ENCODE results near the gene SFT2D3. TPM values are rescaled to one million over a fixed set of nuclear protein-coding genes. Genes with fewer than 3 reads are reported as not detected.

The SFT2D3 gene
- total RNA-seq, 1 donor from 2014 or later, result 2.9 TPM

DNA sequence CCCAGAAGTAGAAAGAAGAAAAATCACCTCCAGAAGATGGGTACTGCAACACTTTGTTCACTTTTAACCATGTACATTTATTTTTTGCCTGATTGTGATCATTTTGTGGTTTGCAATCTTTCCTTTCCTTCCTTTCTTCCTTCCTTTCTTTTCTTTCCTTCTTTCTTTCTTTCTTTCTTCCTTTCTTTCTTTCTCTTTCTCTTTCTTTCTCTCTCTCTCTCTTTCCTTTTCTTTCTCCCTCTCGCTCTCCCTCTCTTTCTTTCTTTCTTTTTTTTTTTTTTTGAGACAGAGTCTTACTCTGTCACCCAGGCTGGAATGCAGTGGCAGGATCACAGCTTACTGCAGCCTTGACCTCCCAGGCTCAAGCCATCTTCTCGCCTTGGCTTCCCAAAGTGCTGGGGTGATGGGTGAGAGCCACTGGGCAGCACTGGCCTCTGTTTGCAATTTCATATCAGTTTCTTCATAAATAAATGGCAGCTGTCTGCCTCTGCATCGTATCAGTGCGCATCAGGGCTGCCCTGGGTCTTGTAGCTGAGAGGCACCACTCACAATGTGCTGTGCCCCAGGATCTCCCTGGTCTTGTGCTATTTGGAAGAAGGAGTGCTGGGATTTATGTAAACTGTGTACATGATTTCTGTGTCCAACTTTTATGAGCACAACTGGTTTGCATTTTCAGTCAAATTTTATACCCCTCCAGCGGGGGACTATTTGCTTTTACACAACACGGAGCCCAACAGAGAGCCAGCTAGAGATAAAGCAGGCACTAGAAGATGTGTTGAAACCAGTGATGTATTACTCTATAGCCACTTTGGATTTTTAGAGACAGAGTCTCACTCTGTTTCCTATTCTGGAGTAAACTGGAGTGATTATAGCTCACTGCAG is 19.1 kb upstream of the SFT2D3 start:
- H3K9me3 ChIP-seq (replicated peaks), result no peaks in the 10 kb centered on the region

DNA sequence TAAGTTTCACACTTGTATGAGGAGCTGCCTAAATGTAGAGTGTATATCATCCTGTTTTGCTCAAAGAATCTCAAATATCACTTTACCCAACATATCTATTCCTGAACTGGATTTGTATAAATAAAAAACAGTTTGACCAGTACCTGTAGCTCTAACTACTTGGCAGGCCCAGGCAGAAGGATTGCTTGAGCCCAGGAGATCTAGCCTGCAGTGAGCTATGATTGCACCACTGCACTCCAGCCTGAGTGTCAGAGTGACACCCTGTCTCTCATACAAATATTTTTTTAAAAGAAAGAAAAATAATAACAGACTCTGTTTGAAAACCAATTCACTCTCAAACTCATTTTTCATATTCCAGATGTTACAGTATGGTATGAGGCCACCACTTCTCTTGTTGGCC is 18.2 kb upstream of the SFT2D3 start:
- intact Hi-C loops (cut with micrococcal nuclease), result no loop called here
- H3K9me3 ChIP-seq (replicated peaks), result peaks cover 1% of the 10 kb centered on the region
- H3K4me1 ChIP-seq, result peaks cover 53% of the 10 kb centered on the region

More for the DNA sequence above, 19.1 kb upstream of the SFT2D3 start:
- Histone ChIP-seq H3K36me3 (no peaks in the 10 kb centered on the region), H3K27ac (replicated peaks) (peak overlapping the region; percentile 81), H3K27me3 (ENCODE audit: low read depth) (no peaks in the 10 kb centered on the region), H3K4me1 (peaks cover 62% of the 10 kb centered on the region), H3K4me3 (peak overlapping the region; percentile 66)
- no peak for DNase-seq
- intact Hi-C loops (cut with micrococcal nuclease), result no loop called here
- TF ChIP-seq CTCF (IDR thresholded peaks at IDR 0.05; ENCODE audit: borderline replicate concordance), result no peak

DNA sequence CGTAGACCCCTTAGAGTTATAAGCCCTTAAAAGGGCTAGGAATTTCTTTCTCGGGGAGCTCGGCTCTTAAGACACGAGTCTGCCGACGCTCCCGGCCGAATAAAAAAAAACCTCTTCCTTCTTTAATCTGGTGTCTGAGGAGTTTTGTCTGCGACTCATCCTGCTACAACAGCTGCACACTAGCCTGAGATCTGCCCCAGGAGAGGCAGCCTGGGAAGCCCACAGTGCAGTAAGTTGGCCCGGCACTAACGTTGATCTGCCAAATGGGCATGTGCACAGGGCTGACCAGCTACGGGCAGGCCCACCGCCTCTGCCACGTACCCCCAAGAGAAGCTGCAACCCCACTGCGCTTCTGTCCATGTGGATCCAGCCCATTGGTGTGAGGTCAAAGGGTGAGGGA is 17.5 kb upstream of the SFT2D3 start:
- H3K4me3 ChIP-seq, result no peak overlapping the region
- no peaks in the 10 kb centered on the region for H3K36me3 ChIP-seq
- peaks cover 47% of the 10 kb centered on the region for H3K4me1 ChIP-seq
- no peak for TF ChIP-seq CTCF (IDR thresholded peaks at IDR 0.05; ENCODE audit: borderline replicate concordance)
- H3K27me3 ChIP-seq (ENCODE audit: low read depth), result no peaks in the 10 kb centered on the region
- peaks cover 7% of the 10 kb centered on the region for H3K9me3 ChIP-seq (replicated peaks)
- intact Hi-C loops (cut with micrococcal nuclease), result no loop called here
- no peak for DNase-seq
- no peak overlapping the region for H3K27ac ChIP-seq (replicated peaks)

More for the DNA sequence above, 18.2 kb upstream of the SFT2D3 start:
- H3K27ac ChIP-seq (replicated peaks), result no peak overlapping the region
- H3K4me3 ChIP-seq, result no peak overlapping the region
- no peak for TF ChIP-seq CTCF (IDR thresholded peaks at IDR 0.05; ENCODE audit: borderline replicate concordance)
- H3K27me3 ChIP-seq (ENCODE audit: low read depth), result no peaks in the 10 kb centered on the region
- H3K36me3 ChIP-seq, result no peaks in the 10 kb centered on the region
- no peak for DNase-seq

DNA sequence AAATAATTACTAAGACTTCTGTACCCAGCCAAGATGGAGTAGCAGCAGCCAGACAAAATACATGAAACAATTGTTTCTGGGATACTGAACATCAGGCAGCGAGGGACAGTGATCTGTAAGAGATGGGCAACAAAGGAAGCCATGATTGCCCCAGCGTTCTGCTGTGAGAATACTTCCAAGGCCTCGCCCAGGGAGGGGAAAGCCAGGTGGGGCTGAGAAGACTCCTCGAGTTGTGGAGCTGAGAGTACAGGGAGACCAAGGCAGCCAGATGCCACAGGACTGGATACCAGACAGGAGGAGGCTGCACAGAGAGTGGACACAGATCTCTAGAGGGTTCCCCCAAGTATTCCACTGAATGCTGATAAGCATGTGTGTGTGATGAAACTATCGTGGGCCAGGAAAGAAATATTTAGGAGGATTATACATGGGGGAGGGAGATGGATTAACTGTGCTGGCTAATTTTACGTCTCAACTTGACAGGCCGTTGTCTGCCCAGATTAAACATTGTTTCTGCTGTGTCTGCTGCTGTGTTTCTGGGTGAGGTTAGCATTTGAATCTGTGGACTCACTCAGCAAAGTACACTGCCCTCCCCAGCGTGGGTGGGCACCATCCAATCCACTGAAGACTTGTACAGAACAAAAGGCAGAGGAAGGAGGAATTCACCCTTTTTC is 15.8 kb upstream of the SFT2D3 start:
- DNase-seq, result no peak
- no peak overlapping the region for H3K4me3 ChIP-seq
- no peak overlapping the region for H3K27ac ChIP-seq (replicated peaks)
- intact Hi-C loops (cut with micrococcal nuclease), result no loop called here
- H3K27me3 ChIP-seq (ENCODE audit: low read depth), result no peaks in the 10 kb centered on the region
- TF ChIP-seq CTCF (IDR thresholded peaks at IDR 0.05; ENCODE audit: borderline replicate concordance), result no peak
- peaks cover 35% of the 10 kb centered on the region for H3K4me1 ChIP-seq
- peaks cover 13% of the 10 kb centered on the region for H3K9me3 ChIP-seq (replicated peaks)
- H3K36me3 ChIP-seq, result no peaks in the 10 kb centered on the region

DNA sequence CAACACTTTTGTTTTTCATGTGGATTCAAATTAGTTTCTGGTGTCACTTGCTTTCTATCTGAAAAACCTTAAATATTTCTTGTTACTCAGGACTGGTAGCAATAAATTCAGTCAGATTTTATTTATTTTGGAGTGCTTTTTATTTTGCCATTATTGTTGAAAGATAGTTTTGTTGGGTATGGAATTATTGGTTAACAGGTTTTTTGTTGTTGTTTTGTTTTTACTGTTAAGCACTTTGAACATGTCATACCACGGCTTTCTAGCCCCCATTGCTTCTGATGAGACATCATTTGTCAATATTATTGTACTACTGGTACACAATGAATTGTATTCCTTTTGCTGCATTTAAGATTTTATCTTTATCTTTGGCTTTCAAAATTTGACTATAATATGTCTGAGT is 12.9 kb upstream of the SFT2D3 start:
- Histone ChIP-seq H3K4me3 (no peak overlapping the region), H3K27ac (replicated peaks) (no peak overlapping the region), H3K27me3 (ENCODE audit: low read depth) (no peaks in the 10 kb centered on the region), H3K9me3 (replicated peaks) (peaks cover 22% of the 10 kb centered on the region), H3K4me1 (peaks cover 8% of the 10 kb centered on the region), H3K36me3 (no peaks in the 10 kb centered on the region)
- no peak for TF ChIP-seq CTCF (IDR thresholded peaks at IDR 0.05; ENCODE audit: borderline replicate concordance)
- intact Hi-C loops (cut with micrococcal nuclease), result no loop called here
- no peak for DNase-seq
